ENCODE measurements around the gene MC1R.

MC1R gene

DNA sequence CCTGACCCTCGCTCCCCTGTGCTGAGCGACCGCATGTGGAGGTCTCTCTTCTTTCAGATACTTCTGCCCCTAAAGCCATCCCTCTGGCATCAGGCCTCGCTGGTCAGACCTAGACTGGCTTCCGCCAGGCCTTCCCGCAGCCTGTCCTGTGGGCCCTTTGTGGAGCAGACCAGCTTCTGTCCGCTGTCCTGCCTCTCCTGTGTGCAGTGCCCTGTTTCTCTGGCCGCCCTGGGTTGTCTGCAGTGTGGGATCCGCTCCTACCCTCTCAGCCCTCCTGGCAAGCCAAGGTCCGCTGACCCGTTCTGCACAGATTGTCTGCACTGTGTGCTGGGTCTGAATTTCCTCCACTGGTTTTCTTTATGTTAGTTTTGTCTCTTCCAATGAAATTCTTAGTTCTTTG, 21.5 kb upstream of the MC1R start:
- DNase-seq: no peak

GRCh38 chr16:89898201-89898967, 20.3 kb upstream of the MC1R start:
- DNase-seq: no peak

DNA sequence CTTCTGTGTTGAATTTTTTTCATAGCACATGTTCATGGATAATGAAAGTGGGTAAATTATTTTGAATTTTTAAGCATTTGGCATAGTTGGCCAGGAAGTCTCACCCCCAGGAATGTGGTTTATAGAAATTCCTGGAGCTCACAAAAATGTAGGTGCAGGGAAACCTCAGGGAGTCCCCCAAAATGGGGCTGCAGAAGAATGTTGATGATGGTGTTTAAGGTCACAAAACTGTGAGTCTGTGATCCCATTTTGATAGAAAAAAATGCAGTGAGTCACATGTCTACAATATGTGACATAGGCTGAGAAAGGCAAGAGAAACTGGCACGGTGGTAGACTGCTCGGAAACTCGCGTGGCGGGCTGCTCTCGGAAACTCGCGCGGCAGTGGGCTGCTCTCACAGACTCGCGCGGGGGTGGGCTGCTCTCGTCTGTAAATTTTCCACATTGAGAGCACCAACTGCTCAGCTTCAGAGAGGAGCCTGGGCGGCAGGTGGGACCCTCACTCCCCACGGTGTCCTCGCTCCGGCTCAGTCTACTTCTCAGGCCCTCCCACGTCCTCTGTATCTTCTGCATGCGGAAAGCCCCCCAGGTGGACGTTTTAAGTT, 18.7 kb upstream of the MC1R start:
- no peak for DNase-seq

GRCh38 chr16:89900885-89901284, 17.8 kb upstream of the MC1R start:
- no peak for DNase-seq

DNA sequence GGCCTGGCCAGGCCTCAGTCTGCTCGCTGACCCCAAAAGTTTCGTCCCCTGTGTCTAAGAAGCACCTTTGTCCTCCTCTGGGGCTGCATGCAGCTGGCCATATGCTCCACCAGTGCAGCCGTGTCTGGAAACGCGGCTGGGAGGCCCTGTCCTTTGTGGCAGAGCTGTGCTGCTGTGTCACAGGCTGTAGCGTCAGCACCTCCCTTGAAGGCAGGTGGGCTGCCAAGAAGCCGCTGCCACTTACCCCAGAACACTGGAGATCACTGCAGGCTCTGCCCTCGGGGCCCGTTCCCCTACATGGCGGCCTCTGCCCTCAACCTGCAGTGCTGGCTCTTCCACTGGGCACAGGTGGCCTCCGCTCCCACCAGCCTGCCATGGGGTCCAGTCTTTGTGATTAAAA, 15.7 kb upstream of the MC1R start:
- DNase-seq: no peak

DNA sequence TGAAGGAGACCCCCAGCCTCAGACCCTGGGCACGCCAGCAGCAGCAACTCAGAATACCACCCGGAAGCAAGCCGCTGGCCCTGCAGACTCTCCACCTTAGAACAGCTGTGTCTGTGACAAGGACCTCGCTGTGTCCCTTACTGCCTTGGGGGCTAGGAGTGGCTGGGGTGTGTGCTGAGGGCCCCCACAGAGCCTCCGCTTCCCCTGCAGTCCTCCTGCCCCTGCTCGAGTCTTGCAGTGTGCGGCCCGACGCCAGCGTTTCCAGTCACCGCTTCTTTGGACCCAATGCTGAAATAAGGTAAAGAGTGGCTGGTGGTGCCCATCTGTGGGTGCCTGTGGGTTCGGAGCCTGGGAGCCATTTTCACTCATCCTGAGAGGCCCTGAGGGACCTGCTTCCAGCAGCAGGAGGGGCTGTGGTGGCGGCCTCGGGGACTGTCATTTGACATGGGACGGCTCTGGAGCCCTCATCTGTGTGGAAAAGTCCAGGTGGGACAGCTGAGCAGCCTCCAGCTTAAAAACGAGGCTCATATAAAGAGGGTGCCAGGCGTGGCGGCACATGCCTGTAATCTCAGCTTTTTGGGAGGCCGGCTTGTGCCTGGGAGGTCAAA, 14.7 kb upstream of the MC1R start:
- DNase-seq: no peak

DNA sequence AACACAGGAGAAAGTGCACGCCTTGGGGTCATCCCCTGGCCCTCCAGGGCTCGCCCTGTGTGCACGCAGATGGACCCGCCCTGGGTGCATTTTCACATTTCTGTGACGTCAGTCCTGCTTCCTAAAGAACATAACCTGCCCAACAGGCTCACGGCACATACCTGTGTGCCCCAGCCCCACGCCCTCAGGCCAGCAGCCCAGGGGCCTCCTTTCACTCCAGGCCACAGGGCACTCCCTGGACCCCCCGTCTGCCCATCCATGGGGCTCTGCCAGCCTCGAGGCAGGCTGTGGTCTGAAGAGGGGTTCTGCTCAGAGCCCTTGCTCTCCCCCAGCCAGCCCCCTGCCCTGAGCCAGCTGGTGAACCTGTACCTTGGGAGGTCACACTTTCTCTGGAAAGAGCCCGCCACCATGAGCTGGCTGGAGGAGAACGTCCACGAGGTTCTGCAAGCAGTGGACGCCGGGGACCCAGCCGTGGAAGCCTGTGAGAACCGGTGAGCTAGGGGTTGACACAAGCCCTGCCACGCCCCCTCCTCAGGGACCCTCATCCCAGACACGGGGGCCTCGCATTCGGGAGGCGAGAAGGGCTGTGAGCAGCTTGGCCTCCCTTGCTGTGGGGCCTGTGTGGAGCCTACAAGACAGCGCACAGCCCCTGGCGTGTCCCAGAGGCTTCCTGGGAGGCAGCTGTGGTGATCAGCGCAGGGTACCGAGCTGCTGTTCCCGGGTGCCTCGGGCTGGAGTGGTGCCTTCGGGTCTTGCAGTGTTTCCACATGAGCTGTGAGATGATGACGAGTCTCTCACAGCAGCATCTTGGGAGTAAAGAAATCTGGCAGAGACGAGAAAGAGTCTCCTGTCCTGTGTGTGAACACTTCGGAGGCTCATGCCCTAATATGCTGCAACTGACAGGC, 13.8 kb upstream of the MC1R start:
- no peak for DNase-seq

- no peak for DNase-seq
These were observed 13.0 kb upstream of the MC1R start for GRCh38 chr16:89905511-89906139.

GRCh38 chr16:89906140-89907025, 12.3 kb upstream of the MC1R start:
- DNase-seq: no peak

- DNase-seq: no peak
These were observed 11.4 kb upstream of the MC1R start for GRCh38 chr16:89907055-89907814.

DNA sequence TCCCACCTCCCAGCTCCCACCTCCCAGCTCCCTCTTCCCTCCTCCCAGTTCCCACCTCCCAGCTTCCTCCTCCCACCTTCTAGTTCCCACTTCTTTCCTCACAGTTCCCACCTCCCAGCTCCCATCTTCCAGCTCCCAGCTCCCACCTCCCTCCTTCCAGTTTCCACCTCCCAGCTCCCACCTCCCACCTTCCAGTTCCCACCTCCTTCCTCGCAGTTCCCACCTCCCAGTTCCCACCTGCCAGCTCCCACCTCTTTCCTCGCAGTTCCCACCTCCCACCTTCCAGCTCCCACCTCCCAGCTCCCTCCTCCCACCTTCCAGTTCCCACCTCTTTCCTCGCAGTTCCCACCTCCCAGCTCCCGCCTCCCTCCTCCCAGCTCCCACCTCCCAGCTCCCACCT, 10.4 kb upstream of the MC1R start:
- no peak for DNase-seq

DNA sequence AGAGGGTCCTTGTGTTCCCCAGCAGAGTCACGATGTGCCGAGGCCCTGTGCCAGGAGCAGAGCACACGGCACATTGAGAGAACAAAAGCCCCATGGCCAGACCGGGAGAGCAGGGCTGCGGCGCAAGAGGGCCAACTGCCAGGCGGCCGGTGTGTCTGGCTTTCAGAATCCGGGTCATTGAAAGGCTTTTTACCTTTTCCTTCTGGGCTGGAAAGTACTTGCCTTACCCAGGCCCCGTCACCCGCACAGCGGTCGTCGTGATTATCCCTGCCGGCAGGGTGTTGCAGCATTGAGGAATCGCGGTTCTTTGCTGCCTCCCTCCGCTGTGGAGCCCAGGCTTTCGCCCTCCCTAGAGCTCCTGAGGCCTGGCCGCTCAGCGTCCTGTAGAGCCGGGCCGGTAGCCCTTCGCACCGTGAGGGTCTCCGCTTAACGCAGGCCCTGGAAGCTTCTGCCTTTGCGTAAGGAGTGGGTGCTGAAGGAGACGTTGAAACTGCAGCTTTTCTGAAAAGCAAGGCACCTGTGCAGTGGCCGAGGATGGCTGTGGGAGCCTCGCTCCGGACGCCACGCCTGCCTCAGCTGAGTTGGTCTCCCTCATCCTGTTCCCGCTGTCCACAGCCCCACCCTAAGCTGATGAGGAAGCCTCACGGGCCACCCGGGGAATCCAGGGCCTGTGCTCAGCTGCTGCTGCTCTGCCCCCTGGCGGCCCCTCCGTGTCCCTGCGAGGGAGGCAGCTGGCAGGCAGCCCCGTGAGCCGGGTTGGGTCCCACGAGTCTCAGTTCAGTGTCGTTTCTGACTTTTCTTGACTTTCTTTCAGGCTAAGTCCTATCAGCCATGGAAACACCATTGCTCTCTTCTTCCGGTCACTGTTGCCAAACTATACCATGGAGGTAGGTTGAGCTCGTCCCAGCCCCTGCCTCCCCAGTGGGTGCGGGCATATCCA, 8.6 kb upstream of the MC1R start:
- DNase-seq: peak; percentile 52

DNA sequence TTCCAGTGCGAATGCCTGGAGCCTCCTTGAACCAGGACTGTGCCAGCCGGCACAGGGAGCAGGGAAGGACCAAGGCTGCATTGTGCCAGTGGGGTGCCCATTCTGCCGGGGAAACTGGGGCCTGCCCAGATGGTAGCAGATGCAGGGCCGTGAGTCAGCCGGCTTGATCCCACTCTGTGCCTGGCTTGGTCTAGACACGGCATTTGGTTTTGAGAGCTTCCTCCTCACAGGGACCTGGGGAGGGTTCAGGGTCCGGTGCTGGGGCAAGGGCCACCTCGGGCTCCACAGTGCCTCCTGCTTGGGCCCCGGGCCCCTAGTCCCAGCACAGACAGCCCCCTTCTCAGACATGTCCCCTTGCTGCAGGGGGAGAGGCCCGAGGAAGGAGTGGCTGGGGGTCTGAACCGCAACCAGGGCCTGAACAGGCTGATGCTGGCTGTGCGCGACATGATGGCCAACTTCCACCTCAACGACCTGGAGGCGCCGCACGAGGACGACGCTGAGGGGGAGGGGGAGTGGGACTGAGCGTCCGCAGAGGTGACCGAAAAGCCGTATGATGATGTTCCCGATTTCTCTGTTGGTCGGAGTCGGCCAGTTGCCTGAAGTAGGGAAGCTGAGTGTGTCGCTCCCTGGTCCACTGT, 7.8 kb upstream of the MC1R start:
- no peak for DNase-seq

- no peak for DNase-seq
These were observed 7.3 kb upstream of the MC1R start for GRCh38 chr16:89911375-89911774.

DNA sequence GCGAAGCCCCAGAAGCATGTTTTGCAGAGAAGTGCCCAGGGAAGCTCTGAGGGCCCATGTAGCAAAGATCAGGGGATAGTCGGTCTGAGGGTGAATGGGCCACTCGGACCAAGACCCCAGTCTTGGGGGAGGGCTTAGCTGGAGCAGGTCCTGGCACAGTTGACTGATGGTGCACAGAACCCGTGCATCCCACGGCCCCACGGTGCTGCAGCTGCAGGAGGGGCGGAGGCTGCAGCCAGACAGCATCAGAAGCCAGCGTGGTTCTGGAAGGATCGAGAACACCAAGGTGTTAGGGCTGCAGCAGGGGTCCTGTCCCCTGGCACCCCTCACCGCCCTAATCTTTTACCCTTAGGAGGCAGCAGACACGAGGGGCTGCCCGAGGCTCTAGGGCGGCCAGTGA, 6.5 kb upstream of the MC1R start:
- no peak for DNase-seq

- DNase-seq: no peak
These were observed 6.0 kb upstream of the MC1R start for GRCh38 chr16:89912627-89913026.

DNA sequence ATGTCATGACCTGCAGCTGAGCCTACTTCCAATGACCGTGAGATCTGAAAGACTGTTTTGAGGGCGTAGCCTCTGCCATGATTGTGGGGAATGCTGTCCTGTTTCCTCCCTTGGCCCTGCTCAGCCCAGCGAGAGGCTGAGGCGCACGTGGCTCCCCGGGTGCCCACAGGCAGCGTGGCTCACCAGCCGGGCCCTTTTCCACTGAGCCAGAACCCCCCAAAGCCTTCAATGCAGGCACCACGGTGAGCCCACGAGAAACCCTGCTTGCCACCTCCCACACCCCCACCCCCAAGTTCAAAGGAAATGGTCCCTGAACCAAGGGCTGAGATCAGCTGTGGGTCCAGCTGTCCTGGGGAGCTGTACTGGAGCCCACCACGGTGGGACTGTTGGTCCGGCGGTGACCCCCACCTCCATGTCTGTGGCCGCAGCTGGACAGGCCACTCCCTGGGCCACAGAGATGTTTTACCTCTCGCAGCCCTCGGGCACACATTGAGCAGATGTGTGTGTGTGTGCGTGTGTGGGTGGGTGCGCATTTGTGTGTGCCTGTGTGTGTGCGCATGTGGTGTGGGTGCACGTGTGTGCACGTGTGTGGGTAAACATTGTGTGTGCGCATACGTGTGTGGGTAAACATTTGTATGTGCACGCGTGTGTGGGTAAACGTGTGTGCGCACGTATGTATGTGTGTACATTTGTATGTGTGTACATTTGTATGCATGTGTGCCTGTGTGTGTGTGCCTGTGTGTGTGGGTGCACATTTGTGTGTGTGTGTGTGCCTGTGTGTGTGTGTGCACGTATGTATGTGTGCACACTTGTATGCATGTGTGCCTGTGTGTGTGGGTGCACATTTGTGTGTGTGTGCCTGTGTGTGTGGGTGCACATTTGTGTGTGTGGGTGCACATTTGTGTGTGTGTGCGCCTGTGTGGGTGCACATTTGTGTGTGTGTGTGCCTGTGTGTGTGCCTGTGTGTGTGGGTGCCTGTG, 5.0 kb upstream of the MC1R start:
- no peak for DNase-seq
